G401 (cell line): ENCODE results near the gene PGAP3. TPM values are rescaled to one million over a fixed set of nuclear protein-coding genes. Genes with fewer than 3 reads are reported as not detected.

Experiments used
- DNase-seq: peaks from one replicate; pipeline ENCODE4 v3.0.0-alpha.2; 2015; ENCODE audit warnings: low spot score
- in situ Hi-C: cut with HindIII; loops from 2 replicates; pipeline ENCODE4 v1.10.0; 2016; ENCODE audit warnings: low sequenced_read_pairs, mixed read lengths
- total RNA-seq: library from RNA; depleted of rRNA; stranded (reverse); fragments of >200 nt; shearing (Covaris generic); gene quantifications from 2 replicates; pipeline ENCODE4 v1.2.3, GENCODE V29; 2014

Gene PGAP3
- total RNA-seq, 1 experiment from 2014 or later = 13.5 TPM

GRCh38 chr17:39650121-39650579, 37.7 kb downstream of the PGAP3 start:
- in situ Hi-C loops = no loop called here
- DNase-seq = no peak

GRCh38 chr17:39648616-39649366, 39.1 kb downstream of the PGAP3 start:
- in situ Hi-C loops = no loop called here
- no peak for DNase-seq

GRCh38 chr17:39647256-39647655, 40.6 kb downstream of the PGAP3 start:
- in situ Hi-C loops = no loop called here

GRCh38 chr17:39643271-39643670, 44.6 kb downstream of the PGAP3 start:
- DNase-seq = no peak
- in situ Hi-C loops = no loop called here

More at GRCh38 chr17:39647256-39647655, 40.6 kb downstream of the PGAP3 start:
- DNase-seq = no peak

GRCh38 chr17:39642291-39643074, 45.4 kb downstream of the PGAP3 start:
- in situ Hi-C loops = no loop called here
- no peak for DNase-seq

GRCh38 chr17:39641883-39642282, 46.0 kb downstream of the PGAP3 start:
- in situ Hi-C loops = no loop called here
- DNase-seq = no peak

GRCh38 chr17:39641097-39641496, 46.8 kb downstream of the PGAP3 start:
- in situ Hi-C loops = no loop called here
- DNase-seq = no peak

GRCh38 chr17:39640591-39641031, 47.2 kb downstream of the PGAP3 start:
- DNase-seq = no peak
- in situ Hi-C loops = no loop called here

GRCh38 chr17:39639566-39640458, 48.0 kb downstream of the PGAP3 start:
- DNase-seq = no peak
- in situ Hi-C loops = no loop called here

- no peak for DNase-seq
- in situ Hi-C loops = no loop called here
Observed at GRCh38 chr17:39639043-39639442, 48.8 kb downstream of the PGAP3 start.

GRCh38 chr17:39638317-39638716, 49.5 kb downstream of the PGAP3 start:
- DNase-seq = no peak
- in situ Hi-C loops = no loop called here

- DNase-seq = peak; percentile 89
- in situ Hi-C loops = no loop called here
Observed at GRCh38 chr17:39636927-39637736, 50.7 kb downstream of the PGAP3 start, which contains the start of gene STARD3. Gene STARD3 (plus strand): TSS chr17:39637144. CDS start chr17:39653532, 16,388 bp downstream.

- in situ Hi-C loops = no loop called here
- DNase-seq = no peak
Observed at GRCh38 chr17:39636587-39636926, 51.3 kb downstream of the PGAP3 start.

- DNase-seq = no peak
- in situ Hi-C loops = no loop called here
Observed at GRCh38 chr17:39635614-39636176, 52.2 kb downstream of the PGAP3 start.

GRCh38 chr17:39634384-39634871, 53.4 kb downstream of the PGAP3 start:
- in situ Hi-C loops = no loop called here
- peak; percentile 78 for DNase-seq

- in situ Hi-C loops = no loop called here
- DNase-seq = no peak
Observed at GRCh38 chr17:39633570-39634183, 54.2 kb downstream of the PGAP3 start.

- peak; percentile 39 for DNase-seq
- in situ Hi-C loops = no loop called here
Observed at GRCh38 chr17:39632153-39632941, 55.5 kb downstream of the PGAP3 start.
